ENCODE results near the gene LIMCH1.
"Not testable (repeated sequence)": the region's sequence is repeated elsewhere in the genome, so short reads cannot be mapped to it uniquely, and the experiment has no call there.

Gene LIMCH1

DNA sequence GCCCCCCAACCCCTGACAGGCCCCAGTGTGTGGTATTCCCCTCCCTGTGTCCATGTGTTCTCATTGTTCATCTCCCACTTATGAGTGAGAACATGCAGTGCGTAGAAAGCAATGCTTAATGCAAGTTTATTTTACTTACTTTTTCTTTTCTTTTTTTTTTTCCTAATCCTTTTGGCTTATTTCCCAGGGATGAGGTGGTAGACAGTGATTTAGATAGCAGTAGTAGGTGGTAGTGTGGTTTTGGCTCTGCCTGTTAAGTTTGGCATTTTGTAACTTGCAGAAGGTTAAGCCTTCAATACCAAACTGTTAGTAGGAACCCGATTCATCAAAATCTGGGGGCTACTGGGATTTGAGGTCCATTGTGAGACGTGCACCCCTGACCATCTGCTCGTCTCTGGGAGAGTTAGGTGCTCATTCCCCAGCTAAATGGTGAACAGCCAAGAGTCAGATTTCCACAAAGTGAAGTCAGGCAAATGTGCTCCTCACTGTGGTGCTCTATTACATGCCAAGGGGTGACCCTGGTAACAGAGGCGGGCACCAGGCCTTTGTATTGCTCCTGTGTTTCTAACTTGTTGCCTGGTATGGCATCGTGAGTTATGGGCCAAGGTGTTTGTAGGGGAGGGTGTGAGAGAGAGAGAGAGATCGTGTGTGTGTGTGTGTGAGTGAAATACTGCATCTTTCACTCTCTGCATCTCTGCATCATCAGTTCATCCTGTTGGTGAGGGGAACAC is 140.3 kb downstream of the LIMCH1 start:
- peak; percentile 89 for DNase-seq (ENCODE audit: low read depth)

DNA sequence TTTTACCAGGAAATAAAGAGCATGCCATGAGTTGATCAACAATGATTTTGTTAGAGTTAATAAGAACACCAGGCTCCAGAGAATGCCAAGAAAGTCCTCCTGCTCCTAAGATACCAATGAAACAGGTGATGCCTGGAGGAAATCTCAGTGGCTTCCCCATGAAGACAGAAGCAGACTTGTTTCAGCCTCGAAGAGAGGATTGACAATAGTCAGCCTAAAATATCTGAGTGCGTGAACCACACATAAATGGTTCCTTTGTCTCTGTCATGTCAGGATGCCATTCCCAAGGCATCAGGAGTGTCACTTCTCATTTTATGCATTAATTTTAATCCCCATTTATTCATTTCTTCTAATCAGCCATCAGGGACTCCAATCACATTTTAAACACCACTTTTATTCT is 141.0 kb downstream of the LIMCH1 start:
- no peak for DNase-seq (ENCODE audit: low read depth)

DNA sequence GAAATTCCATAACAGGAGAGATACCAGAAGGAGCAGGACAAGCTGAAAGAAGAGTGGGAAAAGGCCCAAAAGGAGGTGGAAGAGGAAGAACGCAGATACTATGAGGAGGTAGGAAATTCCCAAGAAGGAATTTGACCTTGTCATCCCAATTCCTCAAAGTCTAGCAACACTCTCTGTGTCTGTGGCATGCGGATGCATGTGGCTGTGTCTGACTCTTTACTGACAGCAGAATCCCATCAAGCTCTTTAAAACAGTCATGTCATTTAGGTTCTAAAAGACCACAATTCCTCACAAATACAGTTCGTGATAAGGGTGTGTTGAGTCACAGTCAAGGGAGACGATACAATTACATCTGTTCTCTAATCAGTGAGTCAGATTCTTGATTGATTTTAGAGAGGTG is 142.0 kb downstream of the LIMCH1 start:
- DNase-seq (ENCODE audit: low read depth) = no peak

DNA sequence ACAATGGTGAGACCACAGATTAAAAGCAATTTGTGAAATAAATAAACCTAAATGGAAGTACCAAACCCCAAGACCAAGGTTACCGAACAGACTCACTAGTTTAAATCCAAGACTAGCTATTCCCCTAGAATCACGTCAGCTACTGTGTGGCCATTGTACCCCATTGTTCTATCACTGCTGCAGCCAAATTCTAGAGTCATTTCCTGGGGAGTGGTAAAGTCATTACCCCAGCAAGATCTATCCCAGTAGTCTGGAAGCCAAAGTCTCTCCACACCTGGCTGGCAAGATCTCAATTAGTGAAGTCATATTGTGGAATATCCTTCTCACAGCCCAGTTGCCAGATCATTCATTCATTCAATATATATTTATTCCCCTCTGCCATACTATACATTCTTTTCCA is 143.1 kb downstream of the LIMCH1 start:
- DNase-seq (ENCODE audit: low read depth) = no peak

DNA sequence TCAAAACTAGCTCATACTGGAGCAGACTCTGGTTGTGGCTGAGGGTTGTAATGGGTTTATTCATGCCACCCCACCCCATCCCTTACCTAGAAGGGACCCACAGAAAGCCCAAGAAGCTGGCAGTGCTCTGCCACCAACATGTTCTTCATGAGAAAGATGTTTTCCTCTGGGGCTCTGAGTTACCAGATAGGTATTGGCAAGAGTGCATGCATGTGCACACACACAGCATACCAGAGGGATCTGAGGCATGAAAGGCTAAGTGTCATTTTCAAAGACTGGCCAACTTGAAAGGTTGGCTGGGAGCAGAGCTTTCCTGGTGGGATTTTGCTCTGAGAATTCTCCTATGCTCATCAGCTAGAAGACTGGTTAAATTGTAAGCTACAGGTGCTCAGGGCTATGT is 145.4 kb downstream of the LIMCH1 start:
- peak; percentile 51 for DNase-seq (ENCODE audit: low read depth)

DNA sequence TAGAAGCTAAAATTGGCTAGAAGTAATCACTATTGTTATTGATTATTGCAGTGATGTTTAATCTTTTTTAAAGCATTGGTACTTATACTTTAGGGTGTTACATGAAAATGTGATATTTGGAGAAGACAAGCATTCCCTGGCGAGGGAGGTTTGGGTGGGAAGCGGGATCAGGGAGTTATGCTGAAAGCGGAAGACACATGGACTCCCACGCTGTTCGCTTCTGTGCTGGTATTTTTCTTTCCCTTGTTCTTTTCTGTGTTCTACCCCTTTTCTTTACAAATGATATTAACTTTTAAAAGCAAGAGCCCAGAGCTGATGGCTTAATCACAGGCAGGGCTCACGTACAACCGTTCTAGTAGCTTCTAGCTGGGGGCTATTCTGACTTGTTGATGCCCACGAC is 148.9 kb downstream of the LIMCH1 start:
- no peak for DNase-seq (ENCODE audit: low read depth)

DNA sequence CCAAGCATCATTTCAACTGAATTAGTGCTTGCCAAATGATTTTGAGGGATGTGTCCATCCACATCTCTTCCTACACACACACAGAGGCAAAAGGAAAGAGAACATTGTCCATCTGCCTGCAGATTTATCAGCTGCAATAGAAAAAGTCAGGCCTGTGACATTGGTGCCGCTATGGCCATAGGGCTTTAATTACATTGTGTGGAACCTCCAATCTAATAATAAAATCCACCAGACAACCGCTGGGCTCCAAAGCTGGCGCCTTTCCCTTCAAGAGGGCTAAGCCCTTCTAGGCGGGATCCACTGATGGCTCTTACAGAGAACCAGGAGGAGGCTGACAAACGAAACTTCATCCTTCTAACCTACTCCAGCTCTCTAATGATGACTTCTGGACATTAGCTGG is 150.0 kb downstream of the LIMCH1 start:
- no peak for DNase-seq (ENCODE audit: low read depth)

DNA sequence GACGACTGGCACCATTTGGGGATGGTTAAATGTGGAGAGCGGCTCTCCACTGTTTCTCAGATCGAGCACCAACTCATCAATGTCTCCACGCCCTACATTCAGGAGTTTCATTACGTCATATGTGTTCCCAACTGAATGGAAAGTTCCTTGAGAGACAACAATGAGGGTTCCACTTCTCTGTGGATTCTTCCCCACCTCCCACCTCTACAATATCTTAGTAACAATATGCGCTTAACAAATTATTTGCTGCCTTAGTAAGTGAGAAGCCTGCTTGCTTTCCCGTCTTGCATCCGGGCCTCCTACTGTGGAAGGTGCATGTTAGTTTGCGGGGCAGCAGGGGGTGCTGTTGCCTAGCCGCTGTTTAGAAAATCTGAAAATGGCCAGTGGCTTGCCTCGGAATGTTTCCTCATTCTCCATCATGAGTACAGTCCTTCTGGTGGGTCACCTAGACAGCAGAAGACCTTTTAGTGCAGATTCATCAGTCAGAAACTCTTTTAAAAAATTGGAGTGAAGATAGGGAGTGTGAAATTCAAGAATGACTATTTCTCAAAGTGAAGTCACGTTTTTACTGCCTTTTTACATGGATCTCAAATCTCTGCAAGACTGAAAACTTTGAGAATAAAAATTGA is 154.9 kb downstream of the LIMCH1 start:
- peak; percentile 67 for DNase-seq (ENCODE audit: low read depth)

DNA sequence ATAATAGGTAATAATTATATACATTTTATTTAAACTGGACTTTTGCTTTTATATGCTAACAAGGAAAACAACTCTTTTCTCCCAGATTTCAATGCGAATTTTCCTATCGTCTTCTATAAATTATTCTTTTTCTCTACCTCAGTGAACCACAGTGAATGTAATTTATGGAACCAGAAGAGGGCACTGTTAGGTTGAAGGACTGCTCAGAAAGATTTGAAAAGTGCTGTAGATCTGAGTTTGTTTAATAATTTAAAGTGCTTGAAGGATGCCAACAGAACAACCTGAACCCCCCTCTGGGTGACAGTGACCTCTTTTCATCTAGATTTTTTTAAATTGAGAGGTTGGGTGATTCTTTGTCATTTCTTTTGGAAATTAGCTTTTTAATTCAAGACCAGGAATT is 155.7 kb downstream of the LIMCH1 start:
- peak; percentile 46 for DNase-seq (ENCODE audit: low read depth)

DNA sequence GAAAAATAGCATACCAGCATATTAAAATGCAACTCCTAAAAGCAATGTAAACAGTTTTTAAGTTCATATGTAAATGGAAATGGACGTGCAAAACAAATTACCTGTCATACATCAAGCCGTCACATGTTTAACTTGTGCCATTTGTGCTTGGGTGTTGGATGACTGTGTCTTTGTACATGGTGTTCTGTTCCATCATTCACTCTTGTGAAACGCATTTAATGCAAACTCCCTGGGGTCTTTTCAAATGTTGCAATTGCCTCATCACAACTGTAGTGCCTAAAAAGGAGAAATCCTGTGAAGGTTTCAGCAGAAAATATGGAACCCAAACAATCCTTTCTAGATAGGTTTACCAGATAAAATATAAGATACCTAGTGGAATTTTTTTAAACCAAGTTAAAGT is 158.2 kb downstream of the LIMCH1 start:
- no peak for DNase-seq (ENCODE audit: low read depth)

DNA sequence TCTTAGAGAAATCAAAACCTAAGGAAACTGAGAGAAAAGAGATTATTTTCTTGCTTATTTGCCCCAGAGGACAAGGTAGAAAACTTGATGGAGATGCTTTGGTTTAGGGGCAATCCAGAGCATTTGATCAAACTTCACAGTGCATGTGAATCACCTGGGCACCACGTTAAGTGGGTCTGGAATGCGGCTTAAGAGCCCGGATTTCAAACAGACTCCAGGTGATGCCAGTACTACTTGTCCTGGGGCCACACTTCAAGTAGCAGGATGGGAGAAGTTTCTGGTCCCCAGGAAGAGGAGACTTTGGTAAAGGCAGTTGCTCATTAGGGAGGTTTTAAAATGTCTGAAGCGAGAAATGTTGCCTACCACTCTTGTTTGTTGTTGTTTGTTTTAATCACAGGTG is 158.8 kb downstream of the LIMCH1 start:
- no peak for DNase-seq (ENCODE audit: low read depth)

DNA sequence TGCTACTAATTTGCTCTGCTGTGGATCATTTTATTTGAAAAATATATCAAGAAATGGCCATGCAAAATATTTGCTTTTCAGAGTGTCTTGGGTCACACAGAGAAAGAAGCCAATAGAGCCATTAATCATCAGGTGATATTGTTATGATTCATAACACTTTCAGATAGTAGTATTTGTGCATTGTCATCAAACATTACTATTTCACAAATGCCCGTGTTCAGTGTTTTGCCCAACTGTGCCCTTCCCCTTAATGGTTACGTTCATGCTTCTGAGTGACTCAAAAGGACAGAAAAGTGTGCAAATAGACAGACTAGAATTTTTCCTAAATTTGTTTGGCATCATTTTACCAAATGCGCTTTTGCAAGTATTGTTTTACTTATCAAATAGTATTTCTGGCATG is 164.0 kb downstream of the LIMCH1 start:
- DNase-seq (ENCODE audit: low read depth) = no peak

DNA sequence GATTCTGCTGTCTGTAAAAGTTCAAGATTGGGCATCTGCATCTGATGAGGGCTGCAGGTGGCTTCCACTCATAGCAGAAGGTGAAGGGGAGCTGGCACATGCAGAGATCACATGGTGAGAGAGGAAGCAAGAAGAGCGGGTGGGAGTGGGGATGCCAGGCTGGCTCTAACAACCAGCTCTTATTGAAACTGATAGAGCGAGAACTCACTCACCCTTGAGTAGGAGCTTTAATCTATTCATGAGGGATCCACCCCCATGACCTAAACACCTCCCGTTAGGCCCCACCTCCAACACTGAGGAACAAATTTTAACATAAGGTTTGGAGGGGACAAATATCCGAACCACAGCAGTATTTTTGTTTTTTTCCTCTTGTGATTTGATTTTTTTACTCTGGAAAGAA is 164.8 kb downstream of the LIMCH1 start:
- no peak for DNase-seq (ENCODE audit: low read depth)

DNA sequence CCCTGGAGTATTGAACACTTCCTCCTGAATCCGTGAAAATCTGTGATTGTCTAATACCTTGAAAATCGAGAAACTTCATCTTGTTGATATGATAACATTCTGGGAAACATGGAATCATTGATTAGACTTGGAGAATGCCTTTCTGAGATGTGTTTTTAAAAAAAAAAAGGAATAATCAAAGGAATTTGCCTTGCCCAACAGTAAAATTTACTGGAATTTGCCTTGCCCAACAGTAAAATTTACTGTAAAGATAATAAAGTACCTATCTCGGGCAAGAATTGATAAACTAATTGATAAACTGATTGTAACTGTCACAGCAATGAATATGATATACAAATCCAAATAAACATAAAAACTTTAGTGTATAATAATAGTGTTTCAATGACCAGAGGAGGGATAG is 165.8 kb downstream of the LIMCH1 start:
- no peak for DNase-seq (ENCODE audit: low read depth)

DNA sequence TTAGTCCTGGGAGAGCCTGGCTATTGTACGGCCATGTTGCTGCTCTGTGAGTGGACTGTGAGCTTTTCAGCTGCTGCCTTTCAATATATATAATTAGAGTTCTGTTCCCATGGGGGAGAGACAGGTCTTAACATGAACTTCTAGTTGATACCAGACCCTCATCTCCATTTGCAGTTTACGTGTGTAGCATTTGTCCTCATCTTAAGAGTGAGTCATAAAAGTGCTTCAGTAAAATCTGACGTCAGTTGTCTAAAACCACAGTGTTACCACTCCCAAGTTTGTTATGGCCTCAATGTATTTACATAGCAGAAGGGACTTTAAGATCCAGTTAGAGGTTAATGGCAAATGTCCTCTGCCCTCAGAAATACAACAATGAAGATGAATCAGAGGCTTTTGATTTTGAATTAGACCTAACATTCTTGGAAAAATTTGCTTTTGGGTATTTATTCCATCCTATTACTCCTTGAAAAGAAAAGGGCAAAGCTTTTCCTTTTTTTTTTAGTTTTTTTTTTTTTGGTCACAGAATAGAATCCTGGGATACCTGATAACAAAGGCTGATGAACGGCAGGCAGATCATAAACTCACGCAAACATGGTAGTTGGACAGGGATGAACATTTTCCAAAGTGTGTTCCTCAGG is 172.0 kb downstream of the LIMCH1 start:
- peak; percentile 90 for DNase-seq (ENCODE audit: low read depth)

DNA sequence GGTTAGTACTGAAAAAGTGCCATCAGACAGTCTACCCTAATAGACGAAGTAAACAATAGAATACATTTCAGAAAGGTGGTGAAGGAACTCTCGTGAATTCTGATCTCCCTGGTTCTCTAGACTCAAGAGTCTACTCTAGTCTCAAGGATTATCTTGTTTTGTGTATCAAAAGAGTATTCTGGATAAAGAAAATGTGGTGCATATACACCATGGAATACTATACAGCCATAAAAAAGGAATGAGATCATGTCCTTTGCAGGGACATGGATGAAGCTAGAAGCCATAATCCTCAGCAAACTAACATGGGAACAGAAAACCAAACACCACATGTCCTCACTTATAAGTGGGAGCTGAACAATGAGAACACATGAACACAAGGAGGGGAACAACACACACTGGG is 173.7 kb downstream of the LIMCH1 start:
- not testable (repeated sequence) for DNase-seq (ENCODE audit: low read depth)

DNA sequence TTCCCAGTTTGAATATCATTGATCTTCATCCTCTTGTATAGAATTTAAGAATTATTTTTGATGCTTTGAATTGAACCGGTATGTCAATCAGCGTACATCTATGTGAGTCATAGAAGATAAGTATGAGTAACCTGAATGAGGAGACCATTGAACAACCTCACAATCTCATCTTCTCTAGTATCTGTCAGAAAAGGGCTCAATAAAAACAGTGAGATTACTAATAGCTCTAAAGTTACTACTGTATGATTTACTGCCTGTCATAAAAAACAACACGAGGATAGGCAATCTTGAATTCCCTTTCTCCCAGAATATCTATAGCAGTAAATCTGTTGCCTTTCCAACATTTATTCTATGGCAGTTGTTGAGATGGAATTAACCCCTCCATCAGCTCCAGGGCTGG is 174.5 kb downstream of the LIMCH1 start:
- no peak for DNase-seq (ENCODE audit: low read depth)

DNA sequence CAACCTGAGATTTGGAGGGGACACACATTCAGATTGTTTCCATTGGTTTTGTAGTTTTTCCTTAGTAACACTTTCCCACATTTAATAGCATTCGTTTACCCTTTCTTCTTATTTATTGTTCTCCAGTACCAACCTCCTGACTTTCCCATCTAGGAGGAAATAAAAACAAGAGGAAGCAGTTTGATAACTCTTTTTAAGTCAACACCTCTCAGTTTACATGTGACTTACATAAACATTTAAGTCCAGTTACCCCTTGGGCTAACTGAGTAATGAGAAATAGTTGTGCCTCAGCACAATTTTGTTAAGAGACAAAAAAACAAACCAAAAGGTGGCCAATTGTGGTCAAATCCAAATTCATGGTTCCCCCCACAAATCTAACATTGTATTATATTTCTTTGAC is 175.8 kb downstream of the LIMCH1 start:
- no peak for DNase-seq (ENCODE audit: low read depth)

DNA sequence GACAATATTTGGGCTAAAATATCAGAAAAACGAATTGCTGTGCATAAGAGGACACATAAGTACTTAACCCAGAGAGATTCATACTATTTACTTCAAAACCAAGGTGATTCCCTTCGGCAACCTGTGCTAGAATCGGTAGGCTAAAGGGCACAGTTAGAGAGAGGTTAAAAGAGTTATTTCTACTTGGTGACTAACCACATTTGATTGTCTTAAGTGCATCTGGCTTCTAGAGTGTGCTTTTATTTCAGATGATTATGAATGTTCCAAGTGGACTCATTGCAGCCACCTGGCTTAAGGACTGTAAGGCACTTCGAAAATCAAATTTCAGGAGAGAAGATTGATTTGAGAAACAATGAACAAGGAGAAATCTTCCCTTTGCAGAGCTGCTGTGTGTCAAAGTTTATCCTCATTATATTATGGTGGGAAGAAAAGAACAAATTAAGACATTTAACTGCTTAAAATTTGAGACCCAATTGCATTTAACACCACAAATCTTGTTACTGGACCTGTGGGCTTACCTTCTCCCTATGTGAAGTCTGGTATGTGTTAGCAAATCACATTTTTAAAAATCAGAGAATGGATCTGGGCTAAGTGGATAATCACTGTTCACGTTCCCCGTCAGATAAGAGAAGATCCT is 176.5 kb downstream of the LIMCH1 start:
- DNase-seq (ENCODE audit: low read depth) = no peak

DNA sequence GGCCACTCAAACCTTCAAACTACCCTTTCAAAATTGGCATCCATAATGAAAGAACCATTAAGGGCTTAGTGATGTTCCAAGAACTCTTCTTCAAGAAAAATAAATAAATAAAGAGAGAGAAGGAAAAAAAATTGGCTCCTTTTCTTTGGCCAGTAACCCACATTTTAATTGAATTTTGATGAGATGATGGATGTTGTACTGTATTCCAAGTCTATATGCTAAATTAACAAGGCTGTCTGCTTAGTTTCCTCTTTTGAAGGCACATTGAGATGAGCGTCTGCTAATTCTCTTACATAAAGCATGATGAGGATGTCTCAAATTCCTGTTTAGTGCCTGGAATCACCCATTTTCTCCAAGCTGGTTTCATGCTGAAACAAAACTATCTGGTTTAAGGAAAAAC is 177.2 kb downstream of the LIMCH1 start:
- DNase-seq (ENCODE audit: low read depth) = no peak

DNA sequence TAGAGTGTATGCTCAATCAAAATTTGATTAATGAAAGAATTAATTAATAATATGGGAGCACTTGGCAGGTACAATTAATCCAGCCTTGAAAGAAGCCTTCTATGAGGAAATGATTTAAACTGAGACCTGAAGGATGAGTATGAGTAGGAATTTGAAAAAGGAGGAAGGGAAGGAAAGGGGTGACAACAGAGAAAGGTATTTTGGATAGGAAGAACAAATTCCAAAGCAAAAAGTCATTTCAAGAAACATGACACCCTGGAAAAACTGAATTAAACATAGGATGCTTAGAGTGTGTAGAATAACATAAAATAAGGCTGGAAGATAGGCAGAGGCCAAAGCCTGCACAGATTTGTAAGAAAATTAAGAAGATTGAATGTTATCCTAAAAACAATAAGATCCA is 180.9 kb downstream of the LIMCH1 start:
- peak; percentile 57 for DNase-seq (ENCODE audit: low read depth)

DNA sequence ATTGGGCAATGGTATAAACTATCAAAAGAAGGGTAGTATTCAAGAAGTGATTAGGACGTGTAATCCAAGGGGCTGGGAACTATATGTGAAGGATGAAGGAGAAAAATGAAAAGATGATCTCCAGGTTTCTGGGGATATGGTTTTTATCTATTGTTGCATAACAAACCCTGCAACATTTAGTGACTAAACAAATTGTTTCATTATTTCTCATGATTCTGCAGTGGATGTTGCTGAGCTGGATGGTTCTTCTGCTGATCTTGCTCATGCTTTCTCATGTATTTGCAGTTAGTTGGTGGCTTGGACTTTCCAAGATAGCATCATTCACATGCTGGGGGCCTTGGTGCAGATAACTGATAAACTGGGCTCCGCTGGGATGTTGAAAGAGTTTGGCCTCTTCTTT is 181.5 kb downstream of the LIMCH1 start:
- DNase-seq (ENCODE audit: low read depth) = peak; percentile 53

DNA sequence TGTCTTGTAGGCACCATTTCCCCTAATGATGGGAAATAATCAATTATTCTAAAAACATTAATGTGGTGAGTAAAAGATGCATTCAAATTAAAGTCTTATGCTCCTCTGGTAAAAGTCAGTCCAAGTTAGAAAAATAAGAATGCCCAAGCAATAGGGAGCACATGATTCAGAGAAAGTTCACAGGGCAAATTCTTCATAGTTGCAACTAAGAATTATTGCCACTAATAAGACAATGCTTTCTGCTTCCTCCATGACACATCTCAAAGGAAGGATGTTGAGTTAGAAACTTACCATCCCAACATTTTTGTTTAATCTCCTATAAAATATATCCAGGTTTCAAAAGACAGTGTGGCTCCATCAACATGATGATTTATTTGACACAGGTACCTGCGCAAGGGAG is 184.2 kb downstream of the LIMCH1 start:
- DNase-seq (ENCODE audit: low read depth) = peak; percentile 11

Measured in iris pigment epithelial cell (primary cell).